ENCODE measurements around the gene CPPED1.
"Not testable (repeated sequence)": the region's sequence is repeated elsewhere in the genome, so short reads cannot be mapped to it uniquely, and the experiment has no call there.

CPPED1 gene

DNA sequence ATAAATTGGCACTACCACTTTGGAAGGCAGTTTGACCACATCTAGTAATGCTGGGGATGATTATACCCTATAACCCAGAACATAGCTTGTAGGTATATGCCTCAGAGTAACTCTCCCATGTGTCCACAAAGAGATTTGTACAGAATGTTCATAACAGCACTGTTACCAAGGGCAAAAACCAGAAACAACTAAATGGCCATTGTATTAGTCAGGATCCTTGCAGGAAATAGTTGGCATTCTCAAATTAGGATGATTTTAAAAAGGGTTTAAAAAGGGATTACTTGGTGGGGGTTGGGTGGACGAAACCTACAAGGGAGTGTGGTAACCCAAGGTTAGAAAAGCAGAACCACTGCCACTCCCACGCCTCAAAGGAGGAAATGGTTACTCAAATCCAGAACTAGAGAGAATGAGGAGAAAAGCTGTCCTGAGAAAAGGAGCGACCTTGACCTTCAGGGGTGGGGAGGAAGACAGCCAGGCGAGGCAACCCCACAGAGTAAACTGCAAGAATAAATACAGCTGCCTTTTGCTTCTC, 2.1 kb downstream of the CPPED1 start:
- no peak for DNase-seq (ENCODE audit: low read depth)

- no peak for DNase-seq (ENCODE audit: low read depth)
These were observed 2.9 kb downstream of the CPPED1 start for GRCh38 chr16:12800817-12801216.

GRCh38 chr16:12799996-12800395, 3.7 kb downstream of the CPPED1 start:
- not testable (repeated sequence) for DNase-seq (ENCODE audit: low read depth)

DNA sequence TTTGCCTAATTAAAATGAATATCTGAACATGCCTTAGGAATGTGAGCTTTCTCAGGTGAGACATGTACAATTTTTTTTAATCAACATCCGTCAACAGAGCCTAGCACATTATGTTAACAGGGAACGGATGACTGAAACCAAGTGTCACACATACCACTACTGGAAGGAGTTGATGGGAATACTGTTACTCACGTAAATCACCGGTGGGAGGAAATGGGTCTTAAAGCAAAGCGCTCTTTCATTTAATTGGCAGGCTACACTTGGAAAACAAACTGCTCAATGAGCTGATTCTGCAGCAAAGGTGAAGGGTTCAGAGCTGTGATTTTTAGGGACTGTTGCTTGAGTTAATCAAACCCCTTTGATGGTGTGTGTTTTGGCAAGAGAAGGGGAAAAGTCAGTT, 4.8 kb downstream of the CPPED1 start:
- no peak for DNase-seq (ENCODE audit: low read depth)

DNA sequence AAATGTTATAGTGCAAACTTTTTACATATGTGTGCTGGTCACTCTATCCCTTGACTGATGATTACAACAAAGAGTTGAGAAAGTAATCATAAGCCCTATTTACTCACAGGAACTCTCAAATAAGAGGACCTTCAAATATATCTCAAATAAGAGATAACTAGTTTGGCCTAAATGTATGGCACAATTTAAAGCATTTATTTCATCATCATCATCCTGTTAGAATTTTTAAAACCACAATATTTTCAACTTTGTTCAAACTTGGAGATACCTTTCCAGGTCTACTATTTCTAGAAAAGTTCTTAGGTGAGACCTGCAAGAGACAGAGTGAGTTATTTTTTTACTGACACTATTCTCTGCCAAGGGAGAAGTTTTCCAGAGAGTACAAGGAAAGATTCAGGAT, 5.5 kb downstream of the CPPED1 start:
- no peak for DNase-seq (ENCODE audit: low read depth)

DNA sequence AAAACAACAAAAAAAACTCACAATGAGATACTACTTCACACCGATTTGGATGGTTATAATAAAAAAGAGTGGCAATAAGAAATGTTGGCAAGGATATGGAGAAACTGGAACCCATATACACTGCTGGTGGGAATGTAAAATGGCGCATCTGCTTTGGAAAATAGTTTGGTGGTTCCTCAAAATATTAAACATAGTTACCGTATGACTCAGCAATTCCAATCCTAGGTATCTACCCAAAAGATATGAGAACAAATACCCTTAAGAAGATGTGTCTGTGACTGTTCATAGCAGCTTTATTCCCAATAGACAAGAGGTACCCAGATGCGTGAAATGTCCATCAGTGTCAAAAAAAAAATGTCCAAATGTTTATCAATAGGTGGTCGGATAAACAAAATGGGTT, 7.2 kb downstream of the CPPED1 start:
- no peak for DNase-seq (ENCODE audit: low read depth)

DNA sequence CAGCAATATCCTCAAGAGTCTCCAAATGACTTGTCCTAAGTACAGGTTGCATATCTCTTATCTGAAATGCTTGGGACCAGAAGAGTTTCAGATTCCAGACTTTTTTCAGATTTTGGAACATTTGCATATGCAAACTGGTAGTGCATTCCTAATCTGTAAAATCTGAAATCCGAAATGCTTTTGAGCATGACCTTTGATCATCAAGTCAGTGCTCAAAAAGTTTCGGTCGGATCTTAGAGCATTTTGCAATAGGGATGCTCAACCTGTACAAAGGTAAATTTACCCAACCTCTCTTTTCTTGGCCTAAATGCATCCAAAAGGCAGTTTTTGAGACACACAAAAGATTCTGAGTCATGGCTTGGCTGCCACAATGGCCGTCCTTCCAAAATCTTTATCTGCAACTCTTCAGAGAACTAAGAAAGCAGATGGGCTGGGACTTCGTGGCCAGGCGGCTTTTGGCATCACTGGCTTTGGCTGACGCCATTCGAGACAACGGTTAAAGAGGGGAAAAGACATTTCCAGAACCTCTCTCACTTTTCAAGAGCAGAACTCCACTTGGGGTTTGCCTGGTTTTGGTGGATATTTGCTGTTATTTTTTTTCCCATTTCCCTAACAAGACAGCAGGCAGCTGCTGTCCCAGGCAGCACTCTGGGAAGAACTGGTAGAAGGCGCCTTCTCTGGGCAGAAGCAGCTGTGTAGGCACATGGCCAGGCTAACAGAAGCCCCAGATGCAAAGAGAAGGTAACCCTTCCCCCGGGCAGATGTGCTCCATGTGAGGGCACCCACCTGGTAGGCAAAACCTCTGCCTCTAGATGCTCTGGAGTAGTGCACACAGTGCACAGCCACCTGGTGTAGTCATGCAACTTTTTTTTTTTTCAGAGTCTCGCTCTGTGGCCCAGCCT, 8.9 kb downstream of the CPPED1 start:
- no peak for DNase-seq (ENCODE audit: low read depth)

DNA sequence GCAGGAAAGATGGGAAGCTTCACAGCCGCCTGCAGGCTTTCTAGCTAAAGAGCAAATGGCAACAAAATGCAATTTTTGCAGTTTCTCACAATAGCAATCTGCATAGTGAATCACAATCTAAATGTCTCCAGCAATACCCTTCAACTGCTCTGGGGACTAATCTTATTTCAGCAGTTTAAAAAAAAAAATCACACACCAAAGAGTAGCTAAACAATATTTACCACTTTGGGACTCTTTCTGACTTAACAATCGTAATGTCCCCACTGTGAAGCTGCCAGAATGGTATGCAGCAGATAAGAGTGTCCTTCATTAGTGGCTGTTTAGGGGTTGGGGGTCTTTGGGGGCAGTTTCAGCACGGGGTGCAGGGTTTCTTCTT, 9.8 kb downstream of the CPPED1 start:
- no peak for DNase-seq (ENCODE audit: low read depth)

GRCh38 chr16:12793120-12793864, 10.4 kb downstream of the CPPED1 start:
- no peak for DNase-seq (ENCODE audit: low read depth)

GRCh38 chr16:12792528-12792927, 11.2 kb downstream of the CPPED1 start:
- DNase-seq (ENCODE audit: low read depth) = not testable (repeated sequence)

DNA sequence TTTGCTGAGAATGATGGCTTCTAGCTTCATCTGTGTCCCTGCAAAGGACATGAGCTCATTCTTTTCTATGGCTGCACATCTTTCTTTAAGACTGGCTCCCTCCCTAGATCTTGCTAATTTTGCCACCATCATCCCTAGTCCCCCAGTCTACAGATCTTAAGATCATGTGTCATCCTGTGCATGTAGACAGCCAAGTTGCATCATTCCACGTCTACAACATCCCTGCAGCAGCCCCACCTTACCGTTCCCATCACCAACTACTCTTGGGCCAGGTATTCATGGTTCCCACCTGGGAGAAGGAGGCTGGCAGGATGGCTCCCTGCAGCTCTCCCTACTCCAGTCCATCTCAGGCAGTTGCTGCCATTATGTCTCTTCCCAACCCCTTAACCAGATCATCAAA, 12.3 kb downstream of the CPPED1 start:
- DNase-seq (ENCODE audit: low read depth) = no peak

DNA sequence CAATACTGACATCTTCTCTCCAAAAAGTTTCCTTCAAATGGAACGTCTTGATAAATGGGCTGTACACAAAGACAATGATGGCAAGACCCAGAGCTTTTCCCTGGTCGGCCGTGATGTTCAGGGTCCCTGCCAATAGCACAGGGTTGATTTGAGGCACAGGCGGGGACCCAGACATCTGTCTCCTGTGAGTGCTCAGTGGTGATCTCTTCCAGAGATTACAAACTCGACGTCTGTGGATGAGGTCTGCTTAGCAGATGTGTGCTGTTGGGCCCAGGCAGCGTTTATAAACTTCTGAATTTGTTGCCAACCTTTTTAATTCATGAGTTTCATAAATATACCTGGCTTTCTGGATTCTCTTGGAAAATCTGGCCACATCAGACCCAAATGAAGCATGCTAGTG, 14.9 kb downstream of the CPPED1 start:
- no peak for DNase-seq (ENCODE audit: low read depth)

DNA sequence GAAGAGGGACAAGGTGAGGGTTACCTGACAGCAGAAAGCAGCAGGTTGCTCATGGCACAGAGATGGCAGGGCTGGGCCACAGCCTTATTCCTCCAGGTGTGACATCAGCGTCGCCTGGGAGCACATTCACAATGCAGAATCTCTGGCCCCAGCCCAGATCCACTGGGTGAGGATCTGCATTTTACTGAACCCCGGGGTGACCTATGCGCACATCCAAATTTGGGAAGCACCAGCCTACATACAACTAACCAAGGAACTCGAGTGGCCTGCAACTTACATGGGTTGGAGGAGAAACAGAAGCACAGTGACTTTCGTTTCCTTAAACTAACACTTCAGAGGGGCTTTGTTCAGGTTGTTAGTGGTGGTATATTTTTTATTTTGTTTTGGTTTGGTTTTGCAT, 17.6 kb downstream of the CPPED1 start:
- DNase-seq (ENCODE audit: low read depth) = no peak

GRCh38 chr16:12784076-12784475, 19.6 kb downstream of the CPPED1 start:
- DNase-seq (ENCODE audit: low read depth) = no peak

DNA sequence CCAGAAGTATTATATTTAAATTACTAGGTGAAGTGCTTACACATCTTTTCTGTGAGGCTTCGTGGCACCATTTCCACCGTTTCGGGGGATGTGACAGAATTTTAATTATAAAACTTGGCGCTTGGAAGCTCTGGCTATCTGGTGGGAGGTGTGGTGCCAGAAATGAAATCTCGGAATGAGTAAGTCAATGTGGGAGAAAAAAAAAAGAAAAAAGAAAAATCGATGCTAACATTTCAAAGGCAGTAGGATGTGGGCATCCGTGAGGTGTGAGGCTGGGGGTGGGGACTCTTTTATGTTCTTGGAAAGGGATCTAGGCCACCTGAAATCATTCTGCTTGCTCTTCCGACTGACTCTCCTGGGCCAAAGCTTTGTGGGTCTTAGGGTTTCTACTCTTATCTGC, 21.9 kb downstream of the CPPED1 start:
- no peak for DNase-seq (ENCODE audit: low read depth)

GRCh38 chr16:12780467-12780866, 23.2 kb downstream of the CPPED1 start:
- DNase-seq (ENCODE audit: low read depth) = no peak

GRCh38 chr16:12778726-12779125, 25.0 kb downstream of the CPPED1 start:
- no peak for DNase-seq (ENCODE audit: low read depth)

GRCh38 chr16:12775656-12776236, 27.9 kb downstream of the CPPED1 start:
- no peak for DNase-seq (ENCODE audit: low read depth)

- DNase-seq (ENCODE audit: low read depth) = no peak
These were observed 30.5 kb downstream of the CPPED1 start for GRCh38 chr16:12773221-12773620.

GRCh38 chr16:12771341-12771798, 32.3 kb downstream of the CPPED1 start:
- no peak for DNase-seq (ENCODE audit: low read depth)

DNA sequence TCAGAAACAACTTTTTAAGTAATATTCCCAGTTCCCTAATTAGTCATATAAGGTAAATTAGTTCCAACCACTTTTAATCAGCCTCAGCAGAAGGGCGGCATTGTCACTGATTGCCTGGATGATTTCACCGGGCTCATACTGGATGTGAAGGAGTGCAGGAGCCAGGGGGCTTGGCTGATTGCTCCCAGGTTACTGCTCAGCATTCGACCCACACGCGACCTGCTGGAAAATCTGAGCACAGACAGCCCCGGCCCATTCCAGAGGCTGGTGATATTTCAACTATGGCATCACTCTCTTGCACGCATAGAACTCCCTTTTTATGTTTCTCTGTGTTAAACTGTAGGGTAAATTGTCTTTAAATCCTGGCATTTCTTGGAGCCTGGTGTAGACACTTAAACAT, 34.2 kb downstream of the CPPED1 start:
- no peak for DNase-seq (ENCODE audit: low read depth)

- DNase-seq (ENCODE audit: low read depth) = no peak
These were observed 35.8 kb downstream of the CPPED1 start for GRCh38 chr16:12767897-12768296.

- DNase-seq (ENCODE audit: low read depth) = no peak
These were observed 36.8 kb downstream of the CPPED1 start for GRCh38 chr16:12766853-12767252.
